ENCODE data around the gene FBXO10. TPM values are rescaled to one million over a fixed set of nuclear protein-coding genes. Genes with fewer than 3 reads are reported as not detected.
"Not testable (repeated sequence)": the region's sequence is repeated elsewhere in the genome, so short reads cannot be mapped to it uniquely, and the experiment has no call there.

FBXO10 gene
- total and polyA plus RNA-seq, 11 donors, result 2.4 to 9.8 (median 6.7) TPM

- no peak for TF ChIP-seq POLR2A (IDR thresholded peaks at IDR 0.05)
- no peak for TF ChIP-seq CTCF (IDR thresholded peaks at IDR 0.05)
- Histone ChIP-seq H3K36me3 (no peaks in the 10 kb centered on the region), H3K4me1 (peaks cover 0 to 12% (median 4%) of the 10 kb centered on the region in 12 donors), H3K4me3 (peak overlapping the region in 11 of 12 donors; percentile 3 to 55 (median 37)), H3K9me3 (peaks cover 0 to 19% (median 9%) of the 10 kb centered on the region in 12 donors), H3K27me3 (peaks cover 0 to under 1% (median 0%) of the 10 kb centered on the region in 9 donors), H3K27ac (peak overlapping the region in 11 of 12 donors; percentile 50 to 81 (median 68))
- DNase-seq (no peak), ATAC-seq (peak; percentile 36 to 74 (median 56))
- intact Hi-C loops (cut with DNase I), result no loop called here
- WGBS, 4 donors, result 25 to 39% (median 32%) methylated on average over 7 of the region's 7 CpGs
Observed at GRCh38 chr9:37471942-37472684, 104.1 kb downstream of the FBXO10 start.

- WGBS, 4 donors, result 95 to 100% (median 97%) methylated on average over 6 of the region's 6 CpGs
- intact Hi-C loops (cut with DNase I), result loop anchor here in 5 of 10 donors (5.0 kb wide), 3 partner anchors 46 to 924 kb away; partner anchors contain the start of genes GRHPR (in 2 of the 5), TOMM5 (in 2 of the 5) and ALDH1B1 (in 1 of the 5)
- TF ChIP-seq CTCF (IDR thresholded peaks at IDR 0.05) (no peak), POLR2A (IDR thresholded peaks at IDR 0.05) (no peak)
Observed at GRCh38 chr9:37468620-37469019, 107.6 kb downstream of the FBXO10 start.

GRCh38 chr9:37467530-37467929 lies 108.7 kb downstream of the FBXO10 start:
- 95 to 96% (median 96%) methylated on average over 17 of the region's 17 CpGs for WGBS, 4 donors
- Histone ChIP-seq H3K4me1 (peaks cover 0 to 31% (median 25%) of the 10 kb centered on the region in 12 donors), H3K27ac (peak overlapping the region in 1 of 12 donors; percentile 96)
- not testable (repeated sequence) for H3K36me3 ChIP-seq, ATAC-seq, H3K4me3 ChIP-seq, DNase-seq, H3K27me3 ChIP-seq, H3K9me3 ChIP-seq
- intact Hi-C loops (cut with DNase I), result loop anchor here in 5 of 10 donors (2.0 to 5.0 kb wide), 4 partner anchors 45 to 925 kb away; partner anchors contain the start of genes GRHPR (in 2 of the 5), TOMM5 (in 2 of the 5) and ALDH1B1 (in 1 of the 5)

More at GRCh38 chr9:37468620-37469019, 107.6 kb downstream of the FBXO10 start:
- Histone ChIP-seq H3K27ac (no peak overlapping the region), H3K36me3 (no peaks in the 10 kb centered on the region), H3K27me3 (no peaks in the 10 kb centered on the region), H3K4me3 (no peak overlapping the region), H3K9me3 (no peaks in the 10 kb centered on the region), H3K4me1 (peaks cover 0 to 24% (median 16%) of the 10 kb centered on the region in 12 donors)
- ATAC-seq (no peak), DNase-seq (no peak)

- intact Hi-C loops (cut with DNase I), result loop anchor here in 6 of 10 donors (1.0 to 5.0 kb wide), 5 partner anchors 19 to 926 kb away; partner anchors contain the start of genes GRHPR (in 2 of the 6), TOMM5 (in 2 of the 6), ALDH1B1 (in 1 of the 6) and POLR1E (in 1 of the 6)
- Histone ChIP-seq H3K9me3 (no peaks in the 10 kb centered on the region), H3K4me1 (peaks cover 0 to 40% (median 25%) of the 10 kb centered on the region in 12 donors), H3K4me3 (peak overlapping the region; percentile 32 to 99 (median 92)), H3K36me3 (no peaks in the 10 kb centered on the region), H3K27me3 (no peaks in the 10 kb centered on the region), H3K27ac (peak overlapping the region; percentile 47 to 99 (median 96))
- peak; percentile 67 to 85 (median 80) for DNase-seq
- TF ChIP-seq POLR2A (IDR thresholded peaks at IDR 0.05) (no peak), CTCF (IDR thresholded peaks at IDR 0.05) (no peak)
- ATAC-seq, result peak; percentile 5 to 31 (median 12)
- 0 to 1% (median 0%) methylated on average over 35 to 47 of the region's 47 CpGs for WGBS, 4 donors
Observed at GRCh38 chr9:37466037-37466709, 110.0 kb downstream of the FBXO10 start.

All from heart left ventricle (tissue), 16 donors.